Activated CD8-positive, alpha-beta memory T cell treated with anti-CD3 and anti-CD28 coated beads, Interleukin-2, amount 50 U/mL, for 24 hours (primary cell): ENCODE results near the gene ZNF136.

Experiments
- DNase-seq: peaks from one replicate; pipeline ENCODE4 v3.0.0-alpha.2; 2020; ENCODE audit errors: extremely low read depth

ZNF136 gene

GRCh38 chr19:12162882-12163806, at the start of gene ZNF136:
Gene ZNF136 (plus strand): TSS chr19:12163096. CDS start chr19:12163204, 108 bp downstream.
- peak; percentile 84 for DNase-seq

- no peak for DNase-seq
These were observed 49.8 kb upstream of the ZNF136 start for GRCh38 chr19:12113121-12113520.

GRCh38 chr19:12117201-12117970, 45.5 kb upstream of the ZNF136 start:
- DNase-seq = no peak

- DNase-seq = no peak
These were observed 36.2 kb upstream of the ZNF136 start for GRCh38 chr19:12126707-12127106.

GRCh38 chr19:12133069-12133468, 29.8 kb upstream of the ZNF136 start:
- DNase-seq = no peak

- no peak for DNase-seq
These were observed 25.5 kb upstream of the ZNF136 start for GRCh38 chr19:12137221-12137940.

- DNase-seq = no peak
These were observed 23.6 kb upstream of the ZNF136 start for GRCh38 chr19:12139269-12139668.

GRCh38 chr19:12139885-12140544, 22.9 kb upstream of the ZNF136 start, which contains the start of gene ZNF20:
Gene ZNF20 (minus strand): TSS chr19:12140350. CDS start chr19:12140182, 168 bp downstream.
- peak; percentile 78 for DNase-seq

- peak; percentile 62 for DNase-seq
These were observed 22.1 kb upstream of the ZNF136 start for GRCh38 chr19:12140545-12141404.

GRCh38 chr19:12141405-12141736, 21.5 kb upstream of the ZNF136 start:
- no peak for DNase-seq

- DNase-seq = no peak
These were observed 17.5 kb upstream of the ZNF136 start for GRCh38 chr19:12145348-12145747.

- DNase-seq = no peak
These were observed 7.5 kb upstream of the ZNF136 start for GRCh38 chr19:12155324-12155860.

GRCh38 chr19:12156223-12157058, 6.5 kb upstream of the ZNF136 start, which contains the start of gene ZNF625:
Gene ZNF625 (minus strand): TSS chr19:12156734. CDS start chr19:12156558, 176 bp downstream.
- no peak for DNase-seq

GRCh38 chr19:12159773-12160414, 3.0 kb upstream of the ZNF136 start:
- no peak for DNase-seq

- DNase-seq = no peak
These were observed 399 bp upstream of the ZNF136 start for GRCh38 chr19:12162513-12162881.

- no peak for DNase-seq
These were observed 930 bp downstream of the ZNF136 start for GRCh38 chr19:12163826-12164225.

- no peak for DNase-seq
These were observed 3.7 kb downstream of the ZNF136 start for GRCh38 chr19:12166626-12167025.

- no peak for DNase-seq
These were observed 17.5 kb downstream of the ZNF136 start for GRCh38 chr19:12180377-12180776.

- no peak for DNase-seq
These were observed 24.7 kb downstream of the ZNF136 start for GRCh38 chr19:12187625-12188024.
